SU-DHL-6 (cell line): ENCODE data around the gene CAPSL.

Experiments used
- CTCF ChIP-seq: fragments of 200-600 bp; sonication (generic); IDR thresholded peaks from one replicate; pipeline ENCODE4 v1.5.1; 2017; ENCODE audit warnings: antibody characterized with exemption, mild to moderate bottlenecking, low read length, moderate library complexity; ENCODE audit not compliant: insufficient read depth, poor library complexity, severe bottlenecking
- EZH2phosphoT487 ChIP-seq: fragments of 200-600 bp; sonication (generic), shearing (Covaris generic); conservative IDR thresholded peaks from 2 replicates; pipeline ENCODE4 v1.6.1; 2018; ENCODE audit warnings: mild to moderate bottlenecking, antibody characterized with exemption, low read length, moderate library complexity, mixed read lengths

DNA sequence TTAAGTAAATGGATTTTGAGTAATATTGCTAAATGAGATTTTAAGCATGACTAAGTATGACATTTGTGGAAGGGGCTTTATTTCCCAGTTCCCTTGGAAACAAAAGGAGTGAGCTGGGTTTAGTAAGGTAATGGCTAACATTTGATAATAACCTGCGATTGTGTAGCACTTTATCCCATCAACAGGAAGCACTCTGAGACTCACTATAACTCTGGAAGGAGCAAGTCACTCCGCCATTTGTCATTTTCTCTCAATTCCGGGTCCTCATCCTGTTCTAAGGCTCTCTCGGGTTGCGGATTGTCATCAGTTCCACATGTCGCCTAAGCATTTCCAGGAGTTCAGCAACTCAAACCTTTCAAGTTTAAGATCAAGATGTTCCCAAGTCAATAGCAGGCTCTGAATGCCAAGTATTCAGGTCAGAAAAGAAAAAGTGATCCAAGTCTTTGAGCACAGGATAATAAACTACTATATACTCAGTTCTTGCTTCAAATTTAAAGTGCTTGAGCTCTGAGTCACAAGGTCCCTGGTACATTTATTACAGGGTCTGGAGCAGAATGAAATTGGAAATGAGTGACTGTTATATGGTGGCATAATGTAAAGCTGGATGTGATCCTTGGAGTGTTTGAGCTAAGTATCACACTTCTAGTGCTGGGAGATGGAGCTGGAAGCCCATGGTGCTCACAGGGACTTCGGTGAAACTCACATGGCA, 39.3 kb downstream of the CAPSL start:
- no peak for TF ChIP-seq CTCF
- no peak for TF ChIP-seq EZH2phosphoT487
